Measurements from ENCODE around the gene C3orf85.
"Not testable (repeated sequence)": the region's sequence is repeated elsewhere in the genome, so short reads cannot be mapped to it uniquely, and the experiment has no call there.

The C3orf85 gene

GRCh38 chr3:109136523-109136922 lies at the start of gene C3orf85:
Gene C3orf85 (plus strand): TSS chr3:109136719. CDS start chr3:109136848, 129 bp downstream.
- DNase-seq (ENCODE audit: low spot score) = no peak

GRCh38 chr3:109089265-109089664 lies 47.3 kb upstream of the C3orf85 start:
- DNase-seq (ENCODE audit: low spot score) = no peak

GRCh38 chr3:109091846-109092245 lies 44.7 kb upstream of the C3orf85 start:
- no peak for DNase-seq (ENCODE audit: low spot score)

GRCh38 chr3:109093561-109093960 lies 43.0 kb upstream of the C3orf85 start:
- no peak for DNase-seq (ENCODE audit: low spot score)

GRCh38 chr3:109095166-109095565 lies 41.4 kb upstream of the C3orf85 start:
- no peak for DNase-seq (ENCODE audit: low spot score)

GRCh38 chr3:109098079-109098644 lies 38.4 kb upstream of the C3orf85 start:
- DNase-seq (ENCODE audit: low spot score) = no peak

- no peak for DNase-seq (ENCODE audit: low spot score)
Measured at GRCh38 chr3:109109574-109109973, 26.9 kb upstream of the C3orf85 start.

GRCh38 chr3:109112946-109113760 lies 23.4 kb upstream of the C3orf85 start:
- no peak for DNase-seq (ENCODE audit: low spot score)

GRCh38 chr3:109114746-109115145 lies 21.8 kb upstream of the C3orf85 start:
- DNase-seq (ENCODE audit: low spot score) = no peak

- DNase-seq (ENCODE audit: low spot score) = no peak
Measured at GRCh38 chr3:109115451-109115850, 21.1 kb upstream of the C3orf85 start.

GRCh38 chr3:109116031-109116430 lies 20.5 kb upstream of the C3orf85 start:
- no peak for DNase-seq (ENCODE audit: low spot score)

- DNase-seq (ENCODE audit: low spot score) = no peak
Measured at GRCh38 chr3:109117939-109118338, 18.6 kb upstream of the C3orf85 start, which contains the start of gene MORC1. Gene MORC1 (minus strand): TSS chr3:109118134. CDS start chr3:109118059, 75 bp downstream.

GRCh38 chr3:109118584-109118983 lies 17.9 kb upstream of the C3orf85 start:
- DNase-seq (ENCODE audit: low spot score) = no peak

GRCh38 chr3:109122690-109123089 lies 13.8 kb upstream of the C3orf85 start:
- DNase-seq (ENCODE audit: low spot score) = no peak

- DNase-seq (ENCODE audit: low spot score) = no peak
Measured at GRCh38 chr3:109125902-109126301, 10.6 kb upstream of the C3orf85 start.

GRCh38 chr3:109127553-109127952 lies 9.0 kb upstream of the C3orf85 start:
- no peak for DNase-seq (ENCODE audit: low spot score)

GRCh38 chr3:109131276-109131675 lies 5.2 kb upstream of the C3orf85 start:
- no peak for DNase-seq (ENCODE audit: low spot score)

GRCh38 chr3:109132801-109133473 lies 3.6 kb upstream of the C3orf85 start:
- no peak for DNase-seq (ENCODE audit: low spot score)

GRCh38 chr3:109133474-109133816 lies 3.1 kb upstream of the C3orf85 start:
- not testable (repeated sequence) for DNase-seq (ENCODE audit: low spot score)

- DNase-seq (ENCODE audit: low spot score) = no peak
Measured at GRCh38 chr3:109137761-109138160, 1.2 kb downstream of the C3orf85 start.

- no peak for DNase-seq (ENCODE audit: low spot score)
Measured at GRCh38 chr3:109140318-109140717, 3.8 kb downstream of the C3orf85 start.

- DNase-seq (ENCODE audit: low spot score) = no peak
Measured at GRCh38 chr3:109143646-109144045, 7.1 kb downstream of the C3orf85 start.

- no peak for DNase-seq (ENCODE audit: low spot score)
Measured at GRCh38 chr3:109149078-109149477, 12.6 kb downstream of the C3orf85 start.
